Panc1 (cell line): Measurements from ENCODE around the gene PHACTR4.

Experiments
- POLR2AphosphoS5 ChIP-seq: IDR thresholded peaks from 2 replicates; pipeline ENCODE4 v1.6.1; 2012; ENCODE audit warnings: mild to moderate bottlenecking, low read depth, low read length, moderate library complexity
- TCF7L2 ChIP-seq: IDR thresholded peaks from 2 replicates; pipeline ENCODE4 v1.6.1; 2011; ENCODE audit warnings: mild to moderate bottlenecking, low read depth, low read length, inconsistent platforms
- TF ChIP-seq, protein P1 (sequence below), 2 experiments: IDR thresholded peaks; 2 replicates each; pipeline ENCODE4 v1.6.1; 2011 to 2012; ENCODE audit warnings: low read depth in 2 of 2, control low read depth in 1 of 2, low read length in 1 of 2, mild to moderate bottlenecking in 1 of 2, moderate library complexity in 1 of 2; ENCODE audit not compliant: insufficient read depth in 1 of 2
- TF ChIP-seq, protein P2 (sequence below): fragments of 450-650 bp; IDR thresholded peaks from 2 replicates; pipeline ENCODE4 v1.5.1; 2017; ENCODE audit warnings: mild to moderate bottlenecking

DNA sequence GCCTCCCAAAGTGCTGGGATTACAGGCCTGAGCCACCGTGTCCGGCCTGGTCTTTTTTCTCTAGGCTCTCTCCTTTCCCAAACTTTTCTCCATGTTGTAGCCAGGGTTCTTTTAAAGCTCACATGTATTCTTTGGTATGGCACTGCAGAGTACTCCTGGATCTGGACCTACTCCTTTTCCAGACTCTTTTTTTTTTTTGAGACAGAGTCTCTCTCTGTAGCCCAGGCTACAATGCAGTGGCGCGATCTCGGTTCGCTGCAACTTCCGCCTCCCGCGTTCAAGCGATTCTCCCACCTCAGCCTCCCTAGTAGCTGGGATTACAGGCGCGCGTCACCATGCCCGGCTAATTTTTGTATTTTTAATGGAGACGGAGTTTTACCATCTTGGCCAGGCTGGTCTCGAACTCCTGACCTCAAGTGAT, 41.3 kb upstream of the PHACTR4 start:
- TF ChIP-seq, protein P1, sequence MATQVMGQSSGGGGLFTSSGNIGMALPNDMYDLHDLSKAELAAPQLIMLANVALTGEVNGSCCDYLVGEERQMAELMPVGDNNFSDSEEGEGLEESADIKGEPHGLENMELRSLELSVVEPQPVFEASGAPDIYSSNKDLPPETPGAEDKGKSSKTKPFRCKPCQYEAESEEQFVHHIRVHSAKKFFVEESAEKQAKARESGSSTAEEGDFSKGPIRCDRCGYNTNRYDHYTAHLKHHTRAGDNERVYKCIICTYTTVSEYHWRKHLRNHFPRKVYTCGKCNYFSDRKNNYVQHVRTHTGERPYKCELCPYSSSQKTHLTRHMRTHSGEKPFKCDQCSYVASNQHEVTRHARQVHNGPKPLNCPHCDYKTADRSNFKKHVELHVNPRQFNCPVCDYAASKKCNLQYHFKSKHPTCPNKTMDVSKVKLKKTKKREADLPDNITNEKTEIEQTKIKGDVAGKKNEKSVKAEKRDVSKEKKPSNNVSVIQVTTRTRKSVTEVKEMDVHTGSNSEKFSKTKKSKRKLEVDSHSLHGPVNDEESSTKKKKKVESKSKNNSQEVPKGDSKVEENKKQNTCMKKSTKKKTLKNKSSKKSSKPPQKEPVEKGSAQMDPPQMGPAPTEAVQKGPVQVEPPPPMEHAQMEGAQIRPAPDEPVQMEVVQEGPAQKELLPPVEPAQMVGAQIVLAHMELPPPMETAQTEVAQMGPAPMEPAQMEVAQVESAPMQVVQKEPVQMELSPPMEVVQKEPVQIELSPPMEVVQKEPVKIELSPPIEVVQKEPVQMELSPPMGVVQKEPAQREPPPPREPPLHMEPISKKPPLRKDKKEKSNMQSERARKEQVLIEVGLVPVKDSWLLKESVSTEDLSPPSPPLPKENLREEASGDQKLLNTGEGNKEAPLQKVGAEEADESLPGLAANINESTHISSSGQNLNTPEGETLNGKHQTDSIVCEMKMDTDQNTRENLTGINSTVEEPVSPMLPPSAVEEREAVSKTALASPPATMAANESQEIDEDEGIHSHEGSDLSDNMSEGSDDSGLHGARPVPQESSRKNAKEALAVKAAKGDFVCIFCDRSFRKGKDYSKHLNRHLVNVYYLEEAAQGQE (IDR thresholded peaks at IDR 0.05; ENCODE audit: insufficient read depth in 1 of 2, low read depth in 2 of 2, low read length in 1 of 2) = no peak
- TF ChIP-seq, protein P2, sequence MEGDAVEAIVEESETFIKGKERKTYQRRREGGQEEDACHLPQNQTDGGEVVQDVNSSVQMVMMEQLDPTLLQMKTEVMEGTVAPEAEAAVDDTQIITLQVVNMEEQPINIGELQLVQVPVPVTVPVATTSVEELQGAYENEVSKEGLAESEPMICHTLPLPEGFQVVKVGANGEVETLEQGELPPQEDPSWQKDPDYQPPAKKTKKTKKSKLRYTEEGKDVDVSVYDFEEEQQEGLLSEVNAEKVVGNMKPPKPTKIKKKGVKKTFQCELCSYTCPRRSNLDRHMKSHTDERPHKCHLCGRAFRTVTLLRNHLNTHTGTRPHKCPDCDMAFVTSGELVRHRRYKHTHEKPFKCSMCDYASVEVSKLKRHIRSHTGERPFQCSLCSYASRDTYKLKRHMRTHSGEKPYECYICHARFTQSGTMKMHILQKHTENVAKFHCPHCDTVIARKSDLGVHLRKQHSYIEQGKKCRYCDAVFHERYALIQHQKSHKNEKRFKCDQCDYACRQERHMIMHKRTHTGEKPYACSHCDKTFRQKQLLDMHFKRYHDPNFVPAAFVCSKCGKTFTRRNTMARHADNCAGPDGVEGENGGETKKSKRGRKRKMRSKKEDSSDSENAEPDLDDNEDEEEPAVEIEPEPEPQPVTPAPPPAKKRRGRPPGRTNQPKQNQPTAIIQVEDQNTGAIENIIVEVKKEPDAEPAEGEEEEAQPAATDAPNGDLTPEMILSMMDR = no peak
- TF ChIP-seq POLR2AphosphoS5 (no peak), TCF7L2 (no peak)
